ENCODE data around the gene TMEM132E. TPM values are rescaled to one million over a fixed set of nuclear protein-coding genes. Genes with fewer than 3 reads are reported as not detected.

TMEM132E gene
- total and polyA plus RNA-seq, 2 donors = 0.09 to 0.78 TPM

Other genes starting within 250 kb of the TMEM132E start
- gene CCL13, start 223.1 kb upstream of the TMEM132E start, total RNA-seq = 22.0 TPM
- 10.7 TPM for gene CCL13, start 223.1 kb upstream of the TMEM132E start, polyA plus RNA-seq
- 0.71 TPM for gene CCL1, start 216.3 kb upstream of the TMEM132E start, total RNA-seq
- 6.2 TPM for gene CCL1, start 216.3 kb upstream of the TMEM132E start, polyA plus RNA-seq